HEK293T (cell line): ENCODE measurements around the gene KRTAP12-2.

Experiments
- ARNT ChIP-seq: fragments of 450-650 bp; IDR thresholded peaks from 2 replicates; pipeline ENCODE4 v1.6.1; 2017; ENCODE audit warnings: mild to moderate bottlenecking
- BHLHE40 ChIP-seq: fragments of 450-650 bp; IDR thresholded peaks from 2 replicates; pipeline ENCODE4 v1.6.1; 2016; ENCODE audit warnings: mild to moderate bottlenecking, moderate library complexity, borderline replicate concordance
- ELF4 ChIP-seq: fragments of 450-650 bp; IDR thresholded peaks from 2 replicates; pipeline ENCODE4 v1.6.1; 2017; ENCODE audit warnings: antibody characterized with exemption
- FOXM1 ChIP-seq: fragments of 450-650 bp; IDR thresholded peaks from 2 replicates; pipeline ENCODE4 v1.6.1; 2017; ENCODE audit warnings: mild to moderate bottlenecking, borderline replicate concordance
- SP1 ChIP-seq: fragments of 450-650 bp; IDR thresholded peaks from 2 replicates; pipeline ENCODE4 v1.6.1; 2017
- TARDBP ChIP-seq: fragments of 450-650 bp; IDR thresholded peaks from 2 replicates; pipeline ENCODE4 v1.6.1; 2016

GRCh38 chr21:44702973-44703730 lies 36.4 kb upstream of the KRTAP12-2 start:
- no peak for TF ChIP-seq ELF4
- TF ChIP-seq SP1, result no peak
- no peak for TF ChIP-seq BHLHE40
- TF ChIP-seq TARDBP, result no peak
- no peak for TF ChIP-seq FOXM1
- TF ChIP-seq ARNT, result no peak
